Measurements from ENCODE around the gene PCNX3.

DNA sequence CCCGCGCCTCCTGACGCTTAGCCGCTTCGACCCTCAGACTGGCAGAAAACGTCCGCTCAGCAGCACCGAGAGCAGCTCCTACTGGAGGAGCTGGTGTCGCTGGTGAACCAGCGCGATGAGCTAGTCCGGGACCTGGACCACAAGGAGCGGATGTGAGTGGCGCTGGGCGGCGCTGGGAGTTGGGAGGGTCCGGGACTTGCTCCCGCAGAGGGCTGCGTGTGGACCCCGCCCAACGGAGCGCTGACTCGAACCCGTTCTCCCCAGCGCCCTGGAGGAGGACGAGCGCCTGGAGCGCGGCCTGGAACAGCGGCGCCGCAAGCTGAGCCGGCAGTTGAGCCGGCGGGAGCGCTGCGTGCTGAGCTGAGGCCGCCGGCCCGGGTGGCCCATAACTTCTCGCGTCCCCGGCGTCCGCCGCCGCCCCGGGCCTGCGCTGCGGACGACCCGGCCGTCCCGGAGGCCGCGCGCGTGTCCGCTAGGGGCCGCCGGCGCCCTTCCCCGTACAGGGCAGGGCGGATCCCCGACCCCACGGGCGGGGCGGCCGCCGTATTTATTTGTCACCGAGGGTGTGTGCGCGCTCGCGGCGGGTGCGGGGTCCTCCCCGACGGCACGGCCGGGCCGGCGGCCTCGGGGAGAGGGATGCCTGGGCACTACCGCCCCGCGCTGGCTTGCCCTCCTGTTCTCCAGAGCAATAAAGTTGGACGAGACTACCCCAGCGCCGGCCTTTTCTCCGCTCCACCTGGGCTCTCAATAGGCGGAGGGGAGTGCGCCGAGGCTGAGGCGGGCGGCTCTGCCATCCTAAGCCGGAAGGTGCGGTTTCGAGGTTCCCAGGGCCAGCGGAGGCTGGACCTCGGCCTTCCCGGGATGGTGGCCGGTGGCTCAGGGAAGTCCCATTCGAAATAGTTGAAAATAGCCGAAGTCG lies 23.4 kb upstream of the PCNX3 start:
- TF ChIP-seq EZH2 (IDR thresholded peaks at IDR 0.05; ENCODE audit: insufficient read depth, poor library complexity, severe bottlenecking) (no peak), EZH2phosphoT487 (IDR thresholded peaks at IDR 0.05; ENCODE audit: insufficient read depth, low read depth) (no peak)
